ENCODE results near the gene DAB1.

Gene DAB1

DNA sequence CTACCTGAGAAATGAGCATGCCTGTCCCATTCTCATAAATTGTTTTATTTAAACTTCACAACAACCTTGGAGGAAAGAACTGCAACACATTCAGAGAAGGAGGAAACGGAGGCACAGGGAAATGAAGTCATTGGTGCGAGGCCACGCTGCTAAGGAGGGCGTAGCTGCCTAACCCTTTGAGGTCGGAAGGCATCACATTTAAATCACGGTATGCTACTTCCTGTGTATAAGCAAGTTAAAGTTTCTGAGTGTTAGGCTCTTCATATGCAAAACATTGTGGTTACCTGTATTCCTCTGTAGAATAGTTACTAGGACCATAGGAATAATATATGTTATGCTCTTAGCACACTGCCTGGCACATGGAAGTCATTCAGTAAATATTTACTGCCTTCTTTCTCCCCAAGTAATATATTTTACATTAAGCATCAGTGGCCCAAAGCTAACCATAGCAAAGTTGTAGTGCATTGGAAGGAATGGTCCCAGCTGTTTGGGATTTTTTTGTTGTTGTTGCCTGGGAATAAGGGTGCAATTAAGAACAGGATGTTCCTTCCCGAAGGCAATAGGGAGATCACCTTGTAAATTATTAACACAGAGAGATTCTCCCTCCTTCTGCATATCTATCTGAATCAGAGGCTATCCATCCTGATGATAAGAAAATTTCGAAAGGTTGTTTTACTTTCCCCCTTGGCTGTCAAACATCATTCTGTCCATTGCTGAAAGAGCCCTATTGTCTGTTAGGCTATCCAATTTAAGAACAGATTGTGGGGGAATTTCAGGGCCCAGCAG, 265.8 kb downstream of the DAB1 start:
- DNase-seq: no peak

DNA sequence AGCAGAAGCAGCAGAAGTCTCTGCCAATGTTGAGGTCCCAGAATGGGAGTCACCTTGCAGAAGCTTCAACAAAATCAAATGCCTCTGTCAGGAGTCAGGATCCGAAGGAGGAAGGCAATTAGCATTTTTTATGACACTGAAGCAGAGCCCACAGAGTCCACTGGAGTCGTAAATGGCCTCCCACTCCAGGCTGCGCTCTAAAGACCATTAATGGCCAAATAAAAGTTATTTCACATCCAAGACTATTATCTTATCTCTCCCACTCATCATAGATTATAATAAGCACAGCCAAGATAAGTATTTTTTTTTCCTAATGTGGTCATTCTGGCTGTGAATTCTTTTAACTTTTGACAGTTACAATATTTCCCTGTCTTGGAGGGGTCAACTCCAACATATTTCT, 267.0 kb downstream of the DAB1 start:
- no peak for DNase-seq

DNA sequence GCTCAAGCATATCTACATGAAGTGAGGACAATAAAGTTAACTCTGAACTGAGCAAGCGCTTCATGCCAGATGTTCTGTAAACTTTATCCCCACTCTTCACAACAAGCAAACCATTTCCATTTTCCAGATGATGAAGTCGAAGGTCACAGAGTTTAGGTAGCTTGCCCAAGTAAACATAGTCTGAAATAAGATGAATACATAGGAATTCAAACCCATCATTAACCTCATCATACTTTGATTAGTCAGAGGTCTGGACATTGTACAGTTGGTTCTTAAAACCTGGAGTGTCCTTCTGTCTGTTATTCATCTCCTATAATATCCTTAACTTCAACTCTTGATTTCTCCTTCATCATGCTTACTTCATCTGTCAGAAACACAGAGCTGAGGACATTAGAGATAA, 277.8 kb downstream of the DAB1 start:
- DNase-seq: no peak

GRCh38 chr1:57142999-57143398, 280.9 kb downstream of the DAB1 start:
- DNase-seq: no peak

GRCh38 chr1:57142169-57142568, 281.7 kb downstream of the DAB1 start:
- no peak for DNase-seq

DNA sequence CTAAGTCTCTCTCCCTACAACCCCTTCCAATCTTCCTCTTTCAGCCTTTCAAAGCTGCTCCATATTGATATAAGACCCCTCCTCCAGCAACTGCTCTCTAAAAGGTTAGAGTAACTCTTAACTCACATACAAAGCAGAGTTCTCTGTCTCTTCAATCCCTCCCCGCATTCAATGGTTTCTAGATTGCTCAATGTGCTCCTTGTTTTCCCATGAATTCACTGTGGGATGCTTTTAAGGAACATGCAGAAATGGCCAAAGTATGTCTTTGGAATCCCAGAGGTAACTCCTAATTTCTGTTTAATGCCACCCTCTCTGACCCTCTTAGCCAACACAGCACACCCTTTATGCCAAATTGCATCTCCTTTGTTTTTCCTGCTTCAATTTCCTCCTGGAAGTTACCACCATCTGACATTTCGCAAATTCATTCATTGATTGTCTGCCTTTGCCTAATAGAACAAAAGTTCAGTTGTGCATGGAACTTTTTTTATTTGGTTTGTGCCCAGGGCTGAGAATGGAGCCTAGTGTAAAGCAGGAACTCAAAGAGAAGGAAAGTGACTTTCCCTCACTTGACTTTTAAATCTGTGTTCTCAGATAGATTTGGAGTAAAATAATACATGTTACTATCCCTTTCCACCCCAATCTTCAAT, 285.3 kb downstream of the DAB1 start:
- no peak for DNase-seq

- DNase-seq: no peak
Measured at GRCh38 chr1:57137980-57138379, 285.9 kb downstream of the DAB1 start.

- DNase-seq: no peak
Measured at GRCh38 chr1:57134803-57135202, 289.1 kb downstream of the DAB1 start.

GRCh38 chr1:57133686-57134085, 290.2 kb downstream of the DAB1 start:
- no peak for DNase-seq

GRCh38 chr1:57132993-57133622, 290.8 kb downstream of the DAB1 start:
- no peak for DNase-seq

GRCh38 chr1:57131701-57132394, 292.0 kb downstream of the DAB1 start:
- no peak for DNase-seq

DNA sequence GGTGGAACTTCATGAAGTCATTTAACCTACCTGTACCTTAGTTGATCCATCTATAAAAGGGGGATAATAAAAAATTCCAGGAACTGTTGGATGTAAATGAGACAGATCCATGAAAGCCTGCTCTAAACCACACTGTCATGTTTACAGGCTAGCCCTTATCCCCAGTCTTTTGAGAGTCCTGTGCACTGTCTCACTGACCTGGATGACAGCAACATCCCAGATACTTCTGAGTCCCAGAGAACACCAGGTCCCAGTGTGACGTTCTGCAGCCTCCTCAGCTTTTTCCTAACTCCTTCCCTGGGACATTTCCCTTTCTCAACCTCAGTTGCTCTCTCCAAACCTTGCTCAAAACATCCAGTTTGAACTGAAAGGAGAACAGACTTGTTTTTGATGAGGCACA, 292.6 kb downstream of the DAB1 start:
- no peak for DNase-seq

GRCh38 chr1:57129865-57130264, 294.0 kb downstream of the DAB1 start:
- no peak for DNase-seq

- DNase-seq: no peak
Measured at GRCh38 chr1:57127976-57128375, 295.9 kb downstream of the DAB1 start.

DNA sequence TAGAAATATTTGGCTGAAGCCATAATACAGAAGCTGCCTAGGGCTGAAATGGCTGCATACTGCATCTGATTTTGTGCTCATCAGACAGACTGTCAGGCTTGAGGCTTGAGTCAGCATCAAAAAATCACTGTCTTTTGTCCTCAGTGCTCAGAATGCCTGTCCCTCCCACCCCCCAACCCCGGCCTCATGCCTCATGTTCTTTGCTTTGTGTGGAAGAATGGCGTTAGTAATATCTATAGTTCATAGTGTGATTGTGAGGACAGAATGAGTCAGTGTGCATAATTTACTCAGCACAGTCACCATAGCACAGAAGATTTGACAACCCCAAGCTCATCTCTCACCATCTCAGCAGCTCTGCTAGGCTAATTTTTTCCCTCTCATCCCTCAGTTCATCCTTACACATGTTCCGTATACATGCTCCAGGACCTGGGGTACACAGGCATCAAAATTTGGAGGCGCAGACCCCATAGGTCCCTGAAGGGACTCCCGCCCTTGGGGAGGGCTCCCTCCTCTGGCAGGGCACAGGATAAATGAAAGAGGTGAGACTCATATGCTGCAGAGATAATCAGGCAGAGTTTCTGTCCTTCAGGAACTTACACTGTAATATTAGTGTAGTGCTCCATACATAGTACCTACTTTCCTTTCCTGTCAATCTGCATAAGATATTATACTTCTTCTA, 299.0 kb downstream of the DAB1 start:
- DNase-seq: no peak

- no peak for DNase-seq
Measured at GRCh38 chr1:57124170-57124569, 299.7 kb downstream of the DAB1 start.

DNA sequence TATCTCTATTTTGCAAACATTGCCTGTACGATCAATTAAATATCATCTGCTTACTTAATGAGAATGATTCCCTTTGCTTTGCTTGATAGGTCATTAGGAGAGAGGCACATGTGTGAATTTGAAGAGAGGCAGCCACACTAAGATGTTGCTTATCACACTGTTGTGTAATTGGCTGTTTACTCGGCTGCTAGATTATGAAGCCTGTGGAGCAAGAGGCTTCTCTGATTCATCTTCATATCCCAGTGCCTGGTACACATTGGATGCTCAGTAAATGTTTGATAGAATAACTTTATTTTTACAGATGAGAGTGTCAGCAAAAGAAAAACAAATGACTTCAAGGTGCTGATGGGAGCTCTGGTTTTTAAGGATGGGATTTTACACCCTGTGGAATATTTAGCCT, 301.8 kb downstream of the DAB1 start:
- DNase-seq: no peak

DNA sequence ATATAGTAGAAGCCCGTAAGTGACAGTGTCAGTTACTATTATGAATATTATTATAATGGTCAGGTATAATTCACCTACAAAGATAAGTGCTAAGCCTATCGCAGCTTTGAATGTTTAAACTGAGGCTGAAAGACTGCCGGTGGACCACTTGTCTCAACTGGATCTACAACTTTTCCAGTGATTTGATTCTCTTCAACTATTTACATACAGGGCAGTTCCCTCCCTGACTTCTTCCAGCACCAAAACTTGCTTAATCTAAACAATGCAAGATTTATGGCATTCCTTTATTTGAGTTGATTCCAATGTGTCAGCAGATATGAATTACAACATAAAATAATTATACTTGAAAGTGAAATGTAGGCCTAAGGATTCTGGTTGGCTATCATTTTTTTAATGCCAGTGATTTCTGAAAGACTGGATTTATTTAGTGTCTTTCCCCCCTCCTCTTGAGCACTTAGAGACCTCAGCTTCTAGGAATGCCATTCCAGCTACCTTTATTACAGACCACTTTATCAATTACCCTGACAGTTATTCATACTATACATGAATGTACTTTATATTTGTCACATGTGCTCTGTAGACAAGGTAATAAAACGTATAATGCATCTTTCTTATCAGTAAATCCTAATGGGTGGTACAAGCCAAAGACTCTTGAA, 304.8 kb downstream of the DAB1 start:
- no peak for DNase-seq

DNA sequence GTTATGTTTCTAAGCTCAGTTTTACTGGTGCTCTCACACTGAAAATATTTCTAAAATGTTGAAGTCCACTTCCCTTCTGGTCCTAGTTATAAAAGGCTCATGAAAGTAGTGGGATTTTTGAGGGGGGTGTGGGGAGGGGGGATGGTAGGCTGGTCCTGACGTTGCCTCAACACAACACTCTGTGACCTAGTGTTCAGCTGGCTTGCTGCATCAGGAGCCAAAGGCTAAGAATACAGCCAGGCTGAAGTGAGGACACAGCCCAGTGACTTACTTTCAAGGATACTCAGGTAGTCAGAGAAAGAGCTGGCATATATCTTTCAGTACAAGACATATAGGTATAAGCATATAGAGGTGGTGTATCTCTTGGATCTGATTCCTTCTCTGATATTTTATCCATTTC, 306.1 kb downstream of the DAB1 start:
- no peak for DNase-seq

- no peak for DNase-seq
Measured at GRCh38 chr1:57116871-57117270, 307.0 kb downstream of the DAB1 start.

- no peak for DNase-seq
Measured at GRCh38 chr1:57115030-57115614, 308.7 kb downstream of the DAB1 start.

GRCh38 chr1:57112148-57112547, 311.7 kb downstream of the DAB1 start:
- no peak for DNase-seq

Measured in SHP77 treated with DMSO at 0.1 percent for 48 hours (cell line).